Measurements from ENCODE around the gene FBLN5.

Gene FBLN5

GRCh38 chr14:91947475-91948184 lies at the start of gene FBLN5:
Gene FBLN5, minus strand, starts transcription at chr14:91947694. Its CDS starts 465 bp downstream, at chr14:91947229.
- peak; percentile 96 for DNase-seq

GRCh38 chr14:91996948-91997371 lies 49.5 kb upstream of the FBLN5 start:
- peak; percentile 96 for DNase-seq

DNA sequence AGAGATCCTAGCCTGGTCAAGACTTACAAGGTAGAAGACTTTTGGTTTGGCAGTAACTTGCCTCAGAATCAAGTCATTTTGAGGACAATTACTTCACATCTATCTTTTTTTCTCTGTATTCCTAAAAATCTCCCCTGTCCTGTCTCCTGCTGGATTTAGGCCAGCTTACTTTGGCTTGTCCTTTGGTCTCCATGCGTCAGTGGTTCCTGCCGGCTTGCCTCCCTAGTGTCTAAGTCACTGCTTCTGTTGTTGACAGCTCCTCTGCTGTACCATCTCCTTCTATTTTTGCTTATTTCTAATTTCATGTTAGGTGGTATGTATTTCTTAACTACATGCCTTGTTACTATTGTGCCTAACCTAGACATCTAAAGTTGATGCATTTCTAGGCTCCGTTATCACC lies 39.7 kb upstream of the FBLN5 start:
- DNase-seq: no peak

GRCh38 chr14:91985521-91986255 lies 38.2 kb upstream of the FBLN5 start:
- DNase-seq: peak; percentile 33

GRCh38 chr14:91985008-91985407 lies 37.5 kb upstream of the FBLN5 start:
- peak; percentile 85 for DNase-seq

DNA sequence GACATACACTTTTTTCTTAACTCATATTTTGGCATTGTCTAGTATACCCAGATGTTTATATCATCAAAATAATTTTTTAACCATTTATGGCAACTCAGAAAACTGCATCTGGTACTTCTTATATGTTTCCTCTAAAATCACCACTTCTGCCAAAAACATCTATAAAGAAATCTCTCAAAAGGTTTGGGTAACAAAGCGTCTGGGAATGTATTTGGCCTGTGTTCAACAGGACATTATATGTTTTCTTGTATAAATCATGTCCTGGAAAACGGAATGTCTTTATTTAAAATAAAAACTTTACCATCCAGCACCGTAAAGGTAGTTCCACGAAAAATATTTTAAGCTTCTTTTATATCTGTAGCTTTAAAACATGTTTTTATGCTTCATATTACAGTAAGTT lies 36.1 kb upstream of the FBLN5 start:
- DNase-seq: peak; percentile 85

GRCh38 chr14:91980157-91980556 lies 32.7 kb upstream of the FBLN5 start:
- DNase-seq: peak; percentile 91

GRCh38 chr14:91977884-91978283 lies 30.4 kb upstream of the FBLN5 start:
- DNase-seq: peak; percentile 30

GRCh38 chr14:91975763-91976162 lies 28.3 kb upstream of the FBLN5 start:
- no peak for DNase-seq

GRCh38 chr14:91971188-91971778 lies 23.8 kb upstream of the FBLN5 start:
- DNase-seq: no peak

- DNase-seq: no peak
Measured at GRCh38 chr14:91968280-91968679, 20.8 kb upstream of the FBLN5 start.

DNA sequence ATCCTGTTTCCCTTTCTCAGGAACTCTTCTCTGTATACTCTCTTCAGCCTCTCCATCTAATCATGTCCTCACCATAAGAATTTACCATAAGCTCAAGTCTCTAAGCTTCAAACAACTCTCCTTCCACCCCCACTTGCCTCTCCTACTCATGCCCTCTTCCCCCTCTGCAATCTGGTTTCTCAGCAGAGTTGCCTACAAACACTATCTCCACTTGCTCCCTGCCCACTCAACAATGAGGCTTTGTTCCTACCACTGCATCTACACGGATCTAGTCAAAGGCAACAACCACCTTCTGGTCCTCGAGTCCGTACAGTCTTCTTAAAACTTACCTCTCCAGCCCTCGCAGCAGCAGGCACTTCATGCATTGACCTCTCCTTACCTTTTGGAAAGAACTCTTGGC lies 17.2 kb upstream of the FBLN5 start:
- no peak for DNase-seq

- no peak for DNase-seq
Measured at GRCh38 chr14:91964011-91964410, 16.5 kb upstream of the FBLN5 start.

GRCh38 chr14:91963465-91963864 lies 16.0 kb upstream of the FBLN5 start:
- DNase-seq: no peak

GRCh38 chr14:91961297-91962220 lies 14.1 kb upstream of the FBLN5 start:
- no peak for DNase-seq

DNA sequence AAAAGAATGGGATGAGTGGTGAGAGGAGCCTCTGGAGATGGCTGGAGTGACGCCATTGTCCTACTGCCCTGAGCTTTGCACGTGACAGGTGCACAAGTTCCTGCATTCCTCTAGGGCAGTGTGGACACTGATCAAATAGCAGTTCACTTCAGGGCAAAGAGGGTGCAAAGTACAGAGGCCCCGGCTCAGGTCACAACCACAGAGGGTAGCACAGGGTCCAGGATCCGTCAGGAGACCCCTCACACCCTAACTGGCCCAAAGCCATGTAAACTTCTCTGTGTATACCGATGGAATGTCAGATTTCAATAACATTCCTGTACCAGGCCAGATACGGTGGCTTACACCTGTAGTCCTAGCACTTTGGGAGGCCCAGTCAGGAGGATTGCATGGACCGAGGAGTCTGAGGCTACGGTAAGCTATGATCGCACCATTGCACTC lies 10.4 kb upstream of the FBLN5 start:
- no peak for DNase-seq

GRCh38 chr14:91956616-91957015 lies 9.1 kb upstream of the FBLN5 start:
- no peak for DNase-seq

DNA sequence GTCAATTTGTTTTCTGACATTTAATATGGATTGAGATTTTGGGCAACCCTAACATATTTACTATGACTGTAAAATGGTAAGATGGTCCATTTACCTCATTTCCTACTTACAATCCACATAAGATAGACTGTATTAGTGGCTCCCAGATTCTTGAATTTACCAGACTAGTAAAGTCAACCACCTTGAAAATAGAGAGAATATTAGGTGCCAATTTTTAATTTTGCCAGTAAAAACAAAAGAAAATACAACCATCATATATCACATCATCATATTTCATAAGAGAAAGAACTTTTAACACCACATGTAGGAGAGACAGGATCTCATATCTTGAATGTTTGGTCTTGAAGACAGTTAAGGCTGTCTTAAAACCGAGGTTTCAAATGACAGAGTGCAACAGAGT lies 7.7 kb upstream of the FBLN5 start:
- no peak for DNase-seq

DNA sequence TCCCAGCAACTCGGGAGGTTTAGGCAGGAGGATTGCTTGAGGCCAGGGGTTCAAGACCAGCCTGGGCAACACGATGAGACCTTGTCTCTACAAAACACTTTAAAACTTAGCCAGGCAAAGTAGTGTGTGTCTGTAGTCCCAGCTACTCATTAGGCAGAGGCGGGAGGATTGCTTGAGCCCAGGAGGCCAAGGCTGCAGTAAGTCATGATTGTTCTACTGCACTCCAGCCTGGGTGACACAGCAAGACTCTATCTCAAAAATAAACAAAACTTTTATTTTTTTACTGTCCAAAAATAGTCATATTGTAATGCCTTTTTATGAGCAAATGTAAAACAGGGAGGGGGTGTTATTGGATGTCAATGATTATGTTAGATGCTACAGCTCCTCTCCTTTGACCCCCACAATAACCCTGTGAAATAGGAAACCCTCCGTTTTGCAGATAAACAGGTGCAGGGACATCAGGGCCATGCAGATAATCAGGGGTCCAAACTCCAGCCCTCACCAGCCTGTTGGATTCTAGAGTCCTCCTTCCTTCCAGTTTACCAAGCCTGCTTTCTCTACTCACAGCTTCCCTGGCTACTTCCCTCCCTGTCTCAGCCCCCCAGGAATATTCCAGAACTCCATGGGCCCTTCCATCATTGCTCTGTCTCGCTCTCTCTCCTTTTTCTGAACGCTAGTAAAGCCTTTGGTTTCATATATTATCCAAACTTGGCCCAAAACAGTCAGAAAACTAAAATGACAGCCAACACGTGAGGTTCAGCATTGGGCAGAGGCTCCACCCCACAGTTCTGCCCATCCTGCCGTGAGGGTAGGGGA lies 5.9 kb upstream of the FBLN5 start:
- DNase-seq: no peak

GRCh38 chr14:91946622-91947474 lies 646 bp downstream of the FBLN5 start:
- DNase-seq: peak; percentile 44
